Tibial nerve (tissue), 4 donors: Measurements from ENCODE around the gene LEF1.

Source experiments
- CTCF ChIP-seq, 5 experiments: fragments of 200-600 bp in 3 of 5; fragments of 450-650 bp in 2 of 5; sonication (generic) in 3 of 5; IDR thresholded peaks; one replicate each; pipeline ENCODE4 v1.5.1; 2016 to 2019; ENCODE audit warnings: antibody characterized with exemption in 5 of 5, mild to moderate bottlenecking in 3 of 5, moderate library complexity in 2 of 5
- EP300 ChIP-seq, 2 donors: sonication (generic); formaldehyde crosslinking; IDR thresholded peaks; one replicate each; pipeline ENCODE4 v1.6.1; 2017; ENCODE audit warnings: antibody characterized with exemption in 2 of 2, mild to moderate bottlenecking in 1 of 2
- POLR2A ChIP-seq, 2 donors: fragments of 450-650 bp; IDR thresholded peaks; one replicate each; pipeline ENCODE4 v1.6.1; 2017; ENCODE audit warnings: antibody characterized with exemption in 2 of 2, mild to moderate bottlenecking in 2 of 2, moderate library complexity in 2 of 2

DNA sequence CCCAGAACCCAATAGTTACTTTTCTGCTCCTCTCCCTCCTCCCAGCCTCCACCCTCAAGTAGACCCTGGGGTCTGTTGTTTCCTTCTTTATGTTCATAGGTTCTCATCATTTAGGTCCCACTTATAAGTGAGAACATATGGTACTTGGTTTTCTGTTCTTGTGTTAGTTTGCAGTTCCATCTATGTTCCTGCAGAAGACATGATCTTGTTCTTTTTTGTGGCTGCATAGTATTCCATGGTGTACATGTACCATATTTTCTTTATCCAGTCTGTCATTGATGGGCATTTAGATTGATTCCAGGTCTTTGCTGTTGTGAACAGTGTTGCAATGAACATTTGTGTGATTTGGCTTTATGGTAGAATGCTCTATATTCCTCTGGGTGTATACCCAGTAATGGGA is 47.8 kb upstream of the LEF1 start:
- no peak for TF ChIP-seq CTCF (IDR thresholded peaks at IDR 0.05)
- TF ChIP-seq POLR2A (IDR thresholded peaks at IDR 0.05): no peak
- no peak for TF ChIP-seq EP300 (IDR thresholded peaks at IDR 0.05)
